HG03159 (cell line): Measurements from ENCODE around the gene SOS1.
"Not testable (repeated sequence)": the region's sequence is repeated elsewhere in the genome, so short reads cannot be mapped to it uniquely, and the experiment has no call there.

Experiments used
- ATAC-seq: cut with Tn5 transposase; IDR thresholded peaks from one replicate; pipeline ENCODE4 v1.9.1; 2021; ENCODE audit warnings: mild to moderate bottlenecking, moderate library complexity; ENCODE audit not compliant: unreplicated experiment

The SOS1 gene

GRCh38 chr2:39107724-39108273, 13.1 kb downstream of the SOS1 start:
- ATAC-seq = no peak

DNA sequence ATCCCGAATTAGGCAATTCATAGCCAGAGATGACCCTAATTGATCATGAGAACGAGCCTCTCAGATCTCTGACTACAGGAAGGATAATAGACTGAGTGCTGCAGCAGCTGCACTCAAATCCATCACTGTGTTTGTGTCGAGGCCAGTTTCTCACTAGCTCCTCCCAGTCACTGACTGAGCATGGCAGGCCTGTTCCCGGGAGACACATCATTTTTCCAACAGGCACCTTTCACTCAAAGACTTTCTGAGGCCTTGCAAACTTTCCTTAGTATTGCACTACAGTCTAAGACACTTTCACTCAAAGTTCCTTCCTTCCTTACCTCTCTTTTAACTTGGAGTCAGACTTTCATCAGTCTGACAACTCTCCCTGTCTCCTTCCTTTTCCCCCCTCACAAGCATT, 13.7 kb downstream of the SOS1 start:
- ATAC-seq = no peak

DNA sequence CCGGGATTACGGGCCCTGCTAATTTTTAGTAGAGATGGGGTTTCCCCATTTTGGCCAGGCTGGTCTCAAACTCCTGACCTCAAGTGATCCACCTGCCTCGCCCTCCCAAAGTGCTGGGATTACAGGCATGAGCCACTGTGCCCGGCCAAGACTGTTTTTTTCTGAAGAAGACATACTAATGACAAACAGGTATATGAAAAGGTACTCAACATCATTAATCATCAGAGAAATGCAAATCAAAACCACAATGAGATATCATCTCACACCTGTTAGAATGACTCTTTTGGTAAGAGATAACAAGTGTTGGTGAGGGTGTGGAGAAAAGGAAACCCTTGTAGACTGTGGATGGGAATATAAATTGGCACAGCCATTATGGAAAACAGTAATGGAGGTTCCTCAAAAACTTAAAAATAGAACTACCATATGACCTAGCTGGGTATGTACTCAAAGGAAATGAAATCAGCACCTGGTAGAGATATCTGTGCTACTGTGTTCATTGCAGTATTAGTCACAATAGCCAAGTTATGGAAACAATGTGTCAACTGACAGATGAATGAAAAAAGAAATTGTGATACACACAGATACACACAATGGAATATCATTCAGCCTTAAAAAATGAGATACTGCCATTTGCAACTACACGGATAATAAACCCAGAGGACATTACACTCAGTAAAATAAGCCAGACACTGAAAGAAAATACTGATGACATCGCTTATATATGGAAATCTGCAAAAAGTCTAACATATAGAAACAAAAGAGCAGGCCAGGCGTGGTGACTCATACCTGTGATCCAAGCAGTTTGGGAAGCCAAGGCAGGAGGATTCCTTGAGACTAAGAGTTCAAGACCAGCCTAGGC, 20.8 kb downstream of the SOS1 start:
- peak; percentile 80 for ATAC-seq

DNA sequence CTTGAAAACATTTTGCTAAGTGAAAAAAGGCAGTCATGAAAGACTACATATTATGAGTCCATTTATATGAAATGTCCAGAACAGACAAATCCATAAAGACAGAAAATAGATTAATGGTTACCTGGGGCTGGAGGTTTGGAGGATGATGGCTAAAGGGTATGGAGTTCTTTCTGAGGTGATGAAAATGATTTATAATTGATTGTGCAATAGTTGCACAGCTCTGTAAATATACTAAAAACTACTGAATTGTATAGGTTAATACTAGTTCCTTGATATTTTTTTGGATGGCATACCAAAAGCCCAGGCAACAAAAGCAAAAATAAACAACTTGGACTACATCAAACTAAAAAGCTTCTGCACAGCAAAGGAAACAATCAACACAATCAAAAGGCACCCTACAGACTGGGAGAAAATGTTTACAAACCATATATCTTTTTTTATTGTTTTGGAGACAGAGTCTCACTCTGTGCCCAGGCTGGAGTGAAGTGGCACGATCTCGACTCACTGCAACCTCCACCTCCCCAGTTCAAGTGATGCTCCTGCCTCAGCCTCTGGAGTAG, 21.5 kb downstream of the SOS1 start:
- no peak for ATAC-seq

DNA sequence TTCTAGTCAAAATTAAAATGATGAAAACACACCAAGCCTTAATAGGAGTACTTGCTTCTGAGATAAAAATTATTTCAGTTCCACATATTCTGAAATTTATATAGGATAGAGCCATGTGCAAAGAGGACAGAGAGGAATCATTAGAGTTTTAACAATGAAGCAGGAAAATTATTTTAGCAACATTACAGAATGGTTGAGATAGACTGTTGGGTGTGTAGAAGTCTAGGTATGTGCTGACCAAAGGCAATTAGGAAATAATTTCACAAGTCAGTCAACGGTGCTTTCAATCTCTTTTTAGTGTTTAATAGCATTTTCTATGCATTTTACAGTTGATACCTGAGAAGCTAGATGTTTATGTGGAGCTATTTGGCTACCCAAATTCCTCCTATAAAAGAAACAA, 25.2 kb downstream of the SOS1 start:
- ATAC-seq = no peak

DNA sequence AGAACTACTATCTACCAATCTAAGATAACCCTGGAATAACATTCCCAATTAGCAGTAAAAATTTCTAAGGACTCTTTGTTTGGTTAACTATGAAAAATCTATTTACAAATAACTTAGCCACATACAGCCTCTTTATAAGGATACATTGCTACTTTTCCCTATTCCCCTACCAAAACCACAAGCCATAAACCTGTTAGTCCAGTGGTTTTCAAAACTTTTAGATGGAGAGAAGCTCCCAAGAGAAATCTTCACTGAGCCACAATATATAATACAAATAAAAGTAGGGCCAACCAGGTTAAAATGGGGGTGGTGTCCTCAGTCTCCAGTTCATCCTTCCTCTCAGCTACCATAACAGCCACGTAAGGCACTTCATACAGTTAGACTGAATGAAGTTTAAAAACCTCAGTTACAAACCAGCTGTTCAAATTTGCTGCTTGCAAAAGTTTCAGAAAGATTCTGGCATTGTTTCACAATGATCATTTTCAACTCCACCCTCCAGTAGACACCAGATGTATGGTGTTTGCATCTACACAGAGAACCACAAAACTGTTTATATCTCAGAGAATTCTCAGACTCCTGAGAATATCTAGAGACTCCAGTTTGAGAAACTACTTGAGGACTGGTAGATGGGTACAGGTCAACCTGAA, 26.0 kb downstream of the SOS1 start:
- peak; percentile 78 for ATAC-seq

- peak; percentile 49 for ATAC-seq
Measured at GRCh38 chr2:39093218-39093898, 27.5 kb downstream of the SOS1 start.

DNA sequence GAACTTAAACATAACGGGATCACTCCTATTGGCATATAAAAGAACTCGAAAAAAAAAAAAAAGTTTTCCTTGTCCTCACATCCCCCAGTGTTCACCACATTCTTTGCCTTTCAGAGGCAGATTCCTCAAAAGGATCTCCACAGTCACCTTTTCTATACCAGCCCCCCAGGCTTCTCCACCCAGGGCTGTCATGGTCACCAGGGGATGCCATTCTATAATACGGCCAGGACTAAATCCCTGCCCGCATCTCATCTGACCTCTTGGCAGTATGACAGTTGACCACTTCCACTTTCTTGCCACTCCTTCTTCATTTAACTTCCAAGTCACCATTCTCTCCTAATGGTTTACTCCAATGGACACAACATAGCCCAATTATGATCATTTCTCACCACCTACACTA, 29.3 kb downstream of the SOS1 start:
- ATAC-seq = no peak

DNA sequence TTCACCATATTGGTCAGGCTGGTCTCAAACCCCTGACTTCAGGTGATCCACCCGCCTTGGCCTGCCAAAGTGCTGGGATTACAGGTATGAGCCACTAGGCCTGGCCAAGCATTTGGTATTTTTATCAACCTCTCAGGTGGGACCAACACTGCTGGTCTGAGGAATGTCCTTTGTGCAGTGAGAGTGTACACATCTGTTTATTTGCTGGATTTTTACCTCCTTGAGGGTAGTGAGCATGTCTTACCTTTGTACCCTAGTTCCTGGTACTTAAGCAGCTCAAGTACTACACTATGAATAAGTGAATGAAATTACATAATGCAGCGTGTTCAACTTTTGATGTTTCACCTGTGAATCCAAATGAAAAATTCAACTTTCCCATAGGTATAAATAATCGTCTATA, 29.8 kb downstream of the SOS1 start:
- ATAC-seq = no peak

DNA sequence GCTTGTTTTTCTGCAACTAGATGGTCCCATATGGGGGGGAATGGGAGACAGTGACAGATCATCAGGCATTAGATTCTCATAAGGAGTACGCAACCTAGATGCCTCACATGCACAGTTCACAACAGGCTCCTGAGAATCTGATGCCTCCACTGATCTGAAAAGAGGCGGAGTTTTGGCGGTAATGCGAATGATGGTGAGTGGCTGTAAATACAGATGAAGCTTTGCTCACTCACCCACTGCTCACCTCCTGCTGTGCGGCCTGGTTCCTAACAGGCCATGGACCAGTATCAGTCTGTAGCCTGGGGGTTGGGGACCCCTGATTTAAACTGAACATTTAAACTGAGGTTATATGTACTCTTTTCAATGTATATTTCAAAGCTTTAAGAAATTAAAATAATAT, 40.7 kb downstream of the SOS1 start:
- no peak for ATAC-seq

- no peak for ATAC-seq
Measured at GRCh38 chr2:39069890-39070465, 50.9 kb downstream of the SOS1 start.

- ATAC-seq = no peak
Measured at GRCh38 chr2:39069136-39069515, 51.7 kb downstream of the SOS1 start.

DNA sequence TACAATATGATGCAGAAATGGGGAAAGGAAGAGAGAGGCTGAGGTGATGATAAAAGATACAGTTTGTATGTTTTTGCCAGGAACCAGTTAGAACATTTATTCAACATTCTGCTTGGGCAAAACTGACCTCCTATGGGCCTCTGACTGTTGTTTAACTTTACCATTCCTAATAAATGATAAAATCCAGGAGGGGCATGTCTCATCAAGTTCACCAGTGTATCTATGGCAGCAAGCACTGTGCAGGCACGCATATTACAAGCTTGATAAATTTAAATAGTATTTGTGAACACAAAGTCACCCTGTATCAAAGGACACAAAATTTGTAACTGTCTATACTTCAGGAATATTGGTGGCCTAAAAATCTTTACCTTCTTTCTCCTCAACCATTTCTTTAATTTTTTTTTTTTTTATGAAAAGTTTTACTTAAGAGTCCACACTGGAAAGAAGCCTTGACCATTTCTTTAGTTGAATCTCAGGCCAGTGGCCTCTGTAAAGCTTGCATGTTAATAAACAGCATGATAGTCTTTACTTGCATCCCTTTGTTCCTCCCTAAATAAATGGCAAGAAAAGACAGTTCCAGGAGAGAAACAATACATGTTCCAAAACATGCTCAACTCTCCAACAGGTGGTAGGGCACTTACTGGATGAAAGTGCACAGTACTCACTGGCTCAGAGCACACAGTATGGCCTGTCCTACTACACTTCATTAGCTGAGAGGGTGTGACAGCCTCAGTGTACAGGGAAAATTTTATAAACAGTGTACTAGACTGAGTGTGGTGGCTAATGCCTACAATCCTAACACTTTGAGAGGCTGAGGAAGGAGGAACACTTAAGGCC, 52.3 kb downstream of the SOS1 start:
- ATAC-seq = no peak

GRCh38 chr2:39065616-39066015, 55.2 kb downstream of the SOS1 start:
- ATAC-seq = no peak

GRCh38 chr2:39062320-39062719, 58.5 kb downstream of the SOS1 start:
- no peak for ATAC-seq

DNA sequence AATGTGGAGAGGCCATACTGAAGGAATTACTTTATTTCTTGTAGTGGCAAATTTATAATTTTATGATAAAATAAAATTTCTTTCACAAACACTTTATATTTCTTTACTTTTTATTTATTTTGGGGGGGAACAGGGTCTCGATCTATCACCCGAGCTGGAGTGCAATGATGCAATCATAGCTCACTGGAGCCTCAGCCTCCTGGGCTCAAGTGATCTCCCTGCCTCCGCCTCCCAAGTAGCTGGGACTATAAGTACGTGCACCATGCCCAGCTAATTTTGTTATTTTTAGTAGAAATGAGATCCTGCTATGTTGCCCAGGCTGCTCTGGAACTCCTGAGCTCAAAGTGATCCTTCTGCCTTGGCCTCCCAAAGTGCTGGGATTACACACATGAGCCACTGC, 59.6 kb downstream of the SOS1 start:
- no peak for ATAC-seq

DNA sequence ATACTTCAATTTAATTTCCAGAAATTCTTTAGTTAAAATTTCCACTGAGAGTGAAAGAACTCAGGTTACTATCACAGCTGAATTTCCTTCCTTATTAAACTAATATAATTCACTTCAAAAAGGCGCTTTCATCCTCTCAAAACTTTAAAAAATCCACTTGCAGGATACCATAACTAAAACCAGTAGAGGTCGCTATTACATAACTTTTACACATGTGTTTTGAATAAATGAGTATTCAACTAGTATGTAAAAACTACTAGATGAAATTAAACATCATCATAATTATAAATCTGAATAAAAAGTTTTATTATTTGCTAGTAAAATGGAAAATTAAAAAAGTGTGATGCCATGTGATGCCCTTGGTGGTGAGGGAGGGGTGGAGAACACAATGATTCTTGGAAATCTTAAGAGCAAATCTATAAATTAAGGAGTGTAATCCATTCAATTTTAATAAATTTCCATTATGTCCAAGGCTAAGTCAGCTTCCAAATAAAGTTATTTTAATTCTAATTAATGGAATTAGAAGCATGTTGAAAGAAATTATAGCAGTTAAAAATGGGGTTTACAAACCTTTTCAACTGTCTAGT, 61.4 kb downstream of the SOS1 start:
- ATAC-seq = no peak

- ATAC-seq = no peak
Measured at GRCh38 chr2:39058101-39058500, 62.8 kb downstream of the SOS1 start.

GRCh38 chr2:39052665-39053064, 68.2 kb downstream of the SOS1 start:
- not testable (repeated sequence) for ATAC-seq

GRCh38 chr2:39050109-39050508, 70.7 kb downstream of the SOS1 start:
- ATAC-seq = no peak
